Thoracic aorta (tissue), 2 donors: ENCODE data around the gene AK1. TPM values are rescaled to one million over a fixed set of nuclear protein-coding genes. Genes with fewer than 3 reads are reported as not detected.
A peak's percentile ranks its signal among the peaks of the same experiment; 100 is the strongest.

Experiments
- ATAC-seq: fragments of 150-250 bp; one replicate; pipeline ENCODE4 v1.8.0; 2017; ENCODE audit warnings: low read depth; ENCODE audit not compliant: insufficient number of reproducible peaks, low FRiP score
- DNase-seq: peaks from one replicate; pipeline ENCODE4 v3.0.0-alpha.2; 2020; ENCODE audit warnings: low spot score
- H3K27ac ChIP-seq, 2 donors: fragments of 200-600 bp; sonication (generic); 1 replicate in 1 of 2; 2 replicates in 1 of 2; pipeline ENCODE4 v1.5.1; 2016; ENCODE audit warnings: mild to moderate bottlenecking in 2 of 2, moderate library complexity in 2 of 2
- H3K27me3 ChIP-seq: fragments of 200-600 bp; sonication (generic); replicated peaks from 2 replicates; pipeline ENCODE4 v1.6.0; 2016; ENCODE audit warnings: mild to moderate bottlenecking; ENCODE audit not compliant: insufficient read depth
- H3K36me3 ChIP-seq: fragments of 200-600 bp; sonication (generic); one replicate; pipeline ENCODE4 v1.5.1; 2016
- H3K4me1 ChIP-seq, 2 donors: fragments of 200-600 bp; sonication (generic); 1 replicate in 1 of 2; 2 replicates in 1 of 2; pipeline versions ENCODE4 v1.5.1 to v1.6.0; 2016; ENCODE audit warnings: low read depth in 2 of 2, mild to moderate bottlenecking in 1 of 2; ENCODE audit not compliant: control insufficient read depth in 1 of 2
- H3K4me3 ChIP-seq: fragments of 200-600 bp; sonication (generic); 2 replicates; pipeline ENCODE4 v1.5.1; 2016; ENCODE audit warnings: mild to moderate bottlenecking
- H3K9me3 ChIP-seq: fragments of 200-600 bp; sonication (generic); 2 replicates; pipeline ENCODE4 v1.5.1; 2016
- CTCF ChIP-seq: fragments of 200-600 bp; sonication (generic); IDR thresholded peaks from one replicate; pipeline ENCODE4 v1.5.1; 2019; ENCODE audit warnings: antibody characterized with exemption
- total RNA-seq, 2 donors: library from RNA; depleted of rRNA; stranded (reverse); fragments of >200 nt; gene quantifications; one replicate each; pipeline versions ENCODE4 v1.1.0 to v1.2.3, GENCODE V29; 2016

Gene AK1
- total RNA-seq, 2 donors from 2014 or later = 35.1 to 77.7 TPM

DNA sequence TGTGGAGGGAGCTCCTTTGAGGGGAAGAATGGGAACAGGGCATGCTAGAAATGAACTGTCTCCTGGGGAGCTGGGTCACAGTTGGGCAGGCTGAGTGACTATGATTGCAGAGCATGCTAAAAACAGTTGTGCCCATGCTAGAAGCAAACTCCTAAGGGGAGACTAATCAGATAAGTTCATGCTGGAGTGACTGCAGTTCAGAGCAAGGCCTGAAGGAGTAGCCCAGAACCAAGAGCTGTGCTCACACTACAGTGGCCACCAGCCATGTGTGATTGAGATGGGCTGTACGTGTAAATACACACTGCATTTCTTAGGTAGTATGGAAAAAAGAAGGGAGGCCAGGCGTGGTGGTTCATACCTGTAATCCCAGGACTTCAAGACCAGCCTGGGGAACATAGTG lies 10.3 kb upstream of the AK1 start:
- DNase-seq (no peak), ATAC-seq (no peak)
- Histone ChIP-seq H3K4me3 (no peak overlapping the region), H3K36me3 (peaks cover 56% of the 10 kb centered on the region), H3K27ac (no peak overlapping the region), H3K27me3 (no peaks in the 10 kb centered on the region), H3K9me3 (no peaks in the 10 kb centered on the region), H3K4me1 (peaks cover 7 to 19% of the 10 kb centered on the region in 2 donors)
- TF ChIP-seq CTCF = peak; percentile 9

DNA sequence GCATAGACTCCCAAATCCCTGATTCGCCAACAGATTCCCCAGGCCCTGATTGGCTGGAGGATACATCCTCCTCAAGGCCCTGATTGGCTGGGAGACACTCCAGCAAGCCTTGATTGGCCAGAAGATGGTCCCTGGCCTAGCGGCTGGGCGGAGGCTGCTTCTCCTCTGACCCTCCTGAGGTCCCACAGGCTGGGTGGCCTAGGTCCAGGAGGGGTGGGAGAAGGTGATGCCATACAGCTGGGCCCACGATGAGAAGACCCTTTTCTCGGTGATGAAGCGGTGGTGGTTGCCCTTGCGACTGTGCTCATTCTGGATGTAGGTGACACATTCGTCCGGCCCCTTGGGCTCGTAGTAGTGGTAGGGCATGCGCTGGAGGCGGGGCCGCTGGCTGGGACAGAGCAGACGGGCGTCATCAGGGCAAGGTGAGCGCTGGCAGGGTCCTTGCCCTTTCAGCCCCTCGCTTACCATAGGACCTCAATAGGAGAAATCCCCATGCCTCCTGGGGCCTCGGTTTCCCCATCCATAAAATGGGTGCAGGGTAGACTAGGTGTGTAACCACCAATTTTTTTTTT lies 9.0 kb upstream of the AK1 start:
- H3K9me3 ChIP-seq = no peaks in the 10 kb centered on the region
- peaks cover 51% of the 10 kb centered on the region for H3K36me3 ChIP-seq
- H3K4me3 ChIP-seq = no peak overlapping the region
- no peak for TF ChIP-seq CTCF
- no peak for ATAC-seq
- no peak overlapping the region for H3K27ac ChIP-seq
- peaks cover 7 to 19% of the 10 kb centered on the region in 2 donors for H3K4me1 ChIP-seq
- H3K27me3 ChIP-seq = no peaks in the 10 kb centered on the region
- DNase-seq = no peak

GRCh38 chr9:127885508-127886281 lies 8.2 kb upstream of the AK1 start:
- no peak for DNase-seq
- Histone ChIP-seq H3K9me3 (no peaks in the 10 kb centered on the region), H3K36me3 (peaks cover 50% of the 10 kb centered on the region), H3K27ac (no peak overlapping the region), H3K4me3 (no peak overlapping the region), H3K27me3 (no peaks in the 10 kb centered on the region), H3K4me1 (peaks cover 7 to 19% of the 10 kb centered on the region in 2 donors)
- no peak for ATAC-seq
- no peak for TF ChIP-seq CTCF

DNA sequence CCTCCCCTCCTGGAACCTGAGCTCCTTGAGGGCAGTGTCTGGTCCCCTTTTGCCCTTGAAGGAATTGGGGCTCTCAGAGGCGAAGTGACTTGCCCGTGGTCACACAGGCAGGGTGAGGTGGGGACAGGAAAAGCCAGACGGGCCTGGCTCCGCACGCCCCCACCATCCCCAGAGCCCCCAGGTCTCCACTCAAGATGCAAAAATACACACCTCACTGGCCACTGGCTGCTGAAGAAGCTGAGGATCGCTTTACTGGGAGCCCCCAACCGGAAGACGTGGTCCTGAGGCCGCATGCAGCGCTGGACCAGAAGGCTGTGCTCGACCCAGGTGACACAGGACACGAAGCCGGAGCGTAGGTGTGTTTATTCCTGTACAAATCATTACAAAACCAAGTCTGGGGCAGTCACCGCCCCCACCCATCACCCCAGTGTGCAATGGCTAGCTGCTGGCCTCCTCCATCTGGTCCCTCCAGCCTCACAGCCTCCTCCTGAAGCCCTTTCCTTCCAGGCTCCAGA lies 7.6 kb upstream of the AK1 start:
- DNase-seq (no peak), ATAC-seq (peak; percentile 27)
- Histone ChIP-seq H3K27me3 (no peaks in the 10 kb centered on the region), H3K9me3 (no peaks in the 10 kb centered on the region), H3K4me3 (no peak overlapping the region), H3K36me3 (peaks cover 43% of the 10 kb centered on the region), H3K4me1 (peaks cover 7 to 19% of the 10 kb centered on the region in 2 donors), H3K27ac (peak overlapping the region; percentile 32 to 52)
- no peak for TF ChIP-seq CTCF

DNA sequence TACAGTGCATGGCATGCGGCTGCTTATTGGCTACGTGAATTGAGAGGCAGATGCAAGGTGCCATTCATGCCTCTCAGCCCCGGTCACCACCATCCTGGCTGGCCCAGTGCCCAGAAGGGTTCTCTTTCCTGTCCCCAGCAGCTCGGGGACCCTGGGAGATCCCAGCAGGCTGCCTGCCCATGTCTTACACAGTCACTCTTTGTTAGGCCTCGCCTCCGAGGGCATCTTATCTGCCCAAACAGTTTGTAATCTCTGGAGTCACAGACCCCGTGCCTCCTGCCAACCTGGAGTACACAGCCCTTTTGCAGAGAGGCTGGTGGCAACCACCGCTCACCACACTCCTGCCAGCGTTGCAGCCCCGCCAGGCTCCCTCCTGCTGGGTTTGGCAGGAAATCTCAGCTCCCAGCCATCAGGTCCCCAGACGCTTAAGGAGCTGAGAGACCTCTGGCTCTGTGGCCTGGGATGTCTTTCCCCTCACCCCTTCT lies 7.0 kb upstream of the AK1 start:
- Histone ChIP-seq H3K4me3 (no peak overlapping the region), H3K27me3 (no peaks in the 10 kb centered on the region), H3K36me3 (peaks cover 40% of the 10 kb centered on the region), H3K27ac (peak overlapping the region; percentile 32 to 52), H3K4me1 (peaks cover 7 to 19% of the 10 kb centered on the region in 2 donors), H3K9me3 (no peaks in the 10 kb centered on the region)
- DNase-seq (no peak), ATAC-seq (no peak)
- no peak for TF ChIP-seq CTCF
